Dermis microvascular lymphatic vessel endothelial cell (primary cell): ENCODE results near the gene CMTM1. TPM values are rescaled to one million over a fixed set of nuclear protein-coding genes. Genes with fewer than 3 reads are reported as not detected.
"Not testable (repeated sequence)": the region's sequence is repeated elsewhere in the genome, so short reads cannot be mapped to it uniquely, and the experiment has no call there.

Source experiments
- DNase-seq, 2 donors: peaks; one replicate each; pipeline versions ENCODE4 v3.0.0 to v3.0.0-alpha.2; 2010; ENCODE audit warnings: low read depth in 2 of 2
- total RNA-seq: library from RNA; depleted of rRNA; stranded (reverse); fragments of >200 nt; gene quantifications from 2 replicates; pipeline ENCODE4 v1.2.1, GENCODE V29; 2014

CMTM1 gene
- total RNA-seq, 1 donor from 2014 or later, result 1.9 TPM

DNA sequence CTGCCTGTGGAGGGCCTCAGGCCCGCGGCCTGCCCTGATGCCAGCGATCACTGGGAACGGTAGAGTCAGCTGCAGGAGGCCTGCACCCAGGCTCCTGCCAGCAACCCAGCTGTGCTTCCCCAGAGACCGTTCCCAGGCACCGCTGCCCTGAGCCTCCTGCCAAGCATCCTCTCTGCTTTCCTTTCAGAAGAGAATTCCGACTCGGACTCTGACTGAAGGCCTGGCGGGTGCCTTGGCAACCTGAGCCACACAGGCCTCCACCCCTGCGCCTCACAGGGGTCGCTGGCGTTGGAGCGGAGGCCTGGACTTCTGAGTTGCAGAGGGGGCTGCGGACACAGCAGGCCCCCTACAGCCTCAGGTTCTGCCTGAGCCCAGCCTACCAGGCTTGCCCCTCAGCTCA, 46.2 kb downstream of the CMTM1 start:
- no peak for DNase-seq

GRCh38 chr16:66614161-66614802, 48.0 kb downstream of the CMTM1 start:
- DNase-seq, result no peak

DNA sequence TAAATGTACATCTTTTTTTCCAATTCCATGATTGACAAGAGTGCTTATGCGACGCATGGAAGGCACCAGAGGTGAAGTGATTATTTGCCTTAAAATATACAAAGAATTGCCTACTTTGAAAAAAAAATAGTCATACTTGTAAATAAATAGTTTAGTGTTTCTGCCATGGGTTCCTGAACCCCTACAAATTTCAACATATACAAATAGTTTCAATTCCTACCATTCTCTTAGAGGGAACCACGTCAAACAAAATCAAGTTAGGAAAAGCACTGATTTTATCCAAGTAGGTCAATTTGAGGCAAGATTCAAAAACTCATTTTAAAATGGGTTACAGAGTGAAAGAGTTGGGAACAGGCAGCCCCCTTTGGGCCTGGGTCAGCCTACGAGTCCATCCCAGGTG, 49.9 kb downstream of the CMTM1 start:
- no peak for DNase-seq

DNA sequence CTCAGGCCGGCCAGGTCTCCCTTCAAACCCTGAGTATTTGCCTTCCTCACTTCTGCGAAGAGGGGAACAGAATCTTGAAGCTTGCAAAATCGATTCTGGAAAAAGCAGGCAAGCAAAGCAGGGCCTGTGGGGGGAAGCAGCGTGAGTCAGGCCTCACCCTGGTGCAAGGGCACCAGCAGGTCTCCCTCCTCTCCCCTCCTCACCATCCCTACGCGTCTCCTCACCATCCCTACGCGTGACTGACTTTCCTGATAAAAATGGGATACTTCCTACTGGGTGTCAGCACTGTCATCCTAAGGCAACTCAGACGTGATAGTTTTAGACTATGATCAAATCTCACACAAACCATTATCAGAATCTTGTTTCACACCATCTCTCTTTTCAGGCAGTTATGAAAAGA, 50.4 kb downstream of the CMTM1 start:
- DNase-seq, result no peak

DNA sequence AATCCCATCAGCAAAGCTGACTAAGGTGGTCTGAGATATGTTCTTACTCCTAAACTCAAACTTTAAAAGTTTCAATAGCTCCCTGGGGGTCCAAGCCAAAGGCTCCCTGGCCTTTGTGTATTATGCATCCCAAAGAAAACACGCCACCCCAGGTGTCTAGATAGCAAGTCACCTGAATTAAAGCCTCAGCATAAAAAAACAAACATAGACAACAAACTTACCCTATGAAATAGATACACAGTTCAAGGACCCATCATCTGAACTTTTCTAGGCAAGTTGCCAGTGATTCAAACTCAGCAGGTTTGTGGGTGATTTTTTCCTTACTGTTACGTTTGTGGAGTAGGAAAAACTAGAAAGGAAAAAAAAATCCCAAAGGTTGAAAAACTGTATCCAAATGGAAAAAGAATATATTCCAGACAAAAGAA, 50.8 kb downstream of the CMTM1 start:
- DNase-seq, result no peak

DNA sequence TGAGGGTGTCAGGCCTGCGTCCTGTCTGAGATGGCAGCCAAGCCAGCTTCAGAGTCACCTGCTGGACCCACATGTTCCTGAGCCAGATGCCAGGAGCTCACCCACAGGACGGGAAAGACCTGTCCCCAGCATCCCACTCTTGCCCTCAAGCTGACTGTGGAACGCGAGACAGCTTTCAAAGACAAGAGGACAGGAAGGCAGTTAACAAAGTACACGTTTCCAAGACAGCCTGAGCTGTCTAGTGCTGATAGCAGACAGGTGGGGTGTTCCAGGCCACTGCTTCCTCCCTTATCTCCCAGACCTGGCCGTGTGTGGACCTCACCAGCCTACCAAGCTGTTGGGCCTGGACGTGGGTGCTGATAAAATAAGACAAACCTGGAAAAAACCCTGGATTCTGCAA, 51.5 kb downstream of the CMTM1 start:
- no peak for DNase-seq

- peak in 1 of 2 donors; percentile 67 for DNase-seq
These were observed 52.5 kb downstream of the CMTM1 start for GRCh38 chr16:66618588-66619375.

GRCh38 chr16:66619534-66620428, 53.5 kb downstream of the CMTM1 start:
- DNase-seq, result no peak

DNA sequence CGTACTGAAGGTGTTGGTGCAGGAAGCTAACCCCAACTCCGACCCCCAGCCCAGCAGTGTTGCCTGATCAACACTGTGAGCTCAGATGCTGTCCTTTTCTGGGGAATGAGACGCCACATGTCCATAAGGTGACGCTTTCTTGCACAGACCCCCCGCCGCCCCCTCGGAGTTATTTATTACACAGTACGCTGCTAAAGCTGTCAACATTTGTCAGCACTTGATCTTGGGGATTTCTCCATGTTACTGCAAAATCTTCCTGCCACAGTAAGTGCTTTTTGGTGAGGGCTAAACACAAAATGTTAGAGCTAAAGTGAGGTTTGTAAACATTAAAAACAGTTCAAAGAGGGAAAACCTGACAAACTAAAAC, 54.2 kb downstream of the CMTM1 start:
- DNase-seq, result no peak

GRCh38 chr16:66621973-66622372, 55.7 kb downstream of the CMTM1 start:
- DNase-seq, result no peak

- DNase-seq, result no peak
These were observed 56.6 kb downstream of the CMTM1 start for GRCh38 chr16:66622863-66623262.

DNA sequence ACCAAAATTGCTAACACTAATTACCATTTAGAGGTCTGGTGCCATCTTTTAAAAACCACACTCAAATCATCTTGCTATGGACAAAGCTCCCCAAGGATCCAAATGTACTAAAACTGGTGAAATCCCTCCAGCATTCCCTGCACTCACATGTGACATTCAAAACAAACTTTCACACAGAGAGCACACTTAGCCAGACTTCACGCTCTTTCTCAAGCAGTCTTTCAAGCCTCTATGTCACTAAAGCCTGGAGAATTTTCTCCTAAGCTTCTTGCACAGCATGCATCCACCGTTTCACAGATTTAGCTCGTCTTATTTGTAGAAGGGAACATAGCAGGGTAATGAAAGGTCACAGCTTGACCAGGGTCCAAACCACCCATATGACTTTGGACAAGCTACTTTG, 57.5 kb downstream of the CMTM1 start:
- no peak for DNase-seq

- DNase-seq, result not testable (repeated sequence)
These were observed 61.6 kb downstream of the CMTM1 start for GRCh38 chr16:66627611-66628378.

Other genes starting within 250 kb of the CMTM1 start
- 263 and 363 TPM in 2 replicates for gene CDH5, start 199.7 kb upstream of the CMTM1 start, total RNA-seq
- 0.39 and 0.51 TPM in 2 replicates for gene BEAN1, start 139.1 kb upstream of the CMTM1 start, total RNA-seq
- 25.7 and 35.4 TPM in 2 replicates for gene TK2, start 16.3 kb upstream of the CMTM1 start, total RNA-seq
- gene CKLF, start 13.9 kb upstream of the CMTM1 start, total RNA-seq, result 69.7 and 84.0 TPM in 2 replicates
- not detected in 2 replicates for gene CMTM2, start 13.0 kb downstream of the CMTM1 start, total RNA-seq
- gene CMTM3, start 38.3 kb downstream of the CMTM1 start, total RNA-seq, result 21.8 and 35.8 TPM in 2 replicates
- 9.4 and 12.4 TPM in 2 replicates for gene CMTM4, start 130.3 kb downstream of the CMTM1 start, total RNA-seq
- 98.4 and 101 TPM in 2 replicates for gene DYNC1LI2, start 185.2 kb downstream of the CMTM1 start, total RNA-seq
- under 0.01 TPM in 1 of 2 replicates, not detected in the other for gene TERB1, start 235.1 kb downstream of the CMTM1 start, total RNA-seq